ENCODE measurements around the gene MZB1. TPM values are rescaled to one million over a fixed set of nuclear protein-coding genes. Genes with fewer than 3 reads are reported as not detected.

MZB1 gene
- polyA plus RNA-seq, 1 experiment = not detected

- ChIA-PET POLR2A (no interaction called here), CTCF (no interaction called here)
- DNase-seq (ENCODE audit: low read depth, low spot score) = no peak
- Histone ChIP-seq H3K4me3 (ENCODE audit: low read depth, low read length) (peak overlapping the region; percentile 100), H3K9me3 (ENCODE audit: control insufficient read depth, insufficient read depth, low read length) (no peaks in the 10 kb centered on the region; the same call in 1 of the 2 replicates), H3K27ac (ENCODE audit: low read depth, low read length) (no peak overlapping the region), H3K27me3 (ENCODE audit: control insufficient read depth, insufficient read depth, low read length) (no peaks in the 10 kb centered on the region)
- no peak for TF ChIP-seq CTCF (IDR thresholded peaks at IDR 0.05; ENCODE audit: low read depth, low read length)
Measured at GRCh38 chr5:139343476-139343875, 46.2 kb downstream of the MZB1 start.

DNA sequence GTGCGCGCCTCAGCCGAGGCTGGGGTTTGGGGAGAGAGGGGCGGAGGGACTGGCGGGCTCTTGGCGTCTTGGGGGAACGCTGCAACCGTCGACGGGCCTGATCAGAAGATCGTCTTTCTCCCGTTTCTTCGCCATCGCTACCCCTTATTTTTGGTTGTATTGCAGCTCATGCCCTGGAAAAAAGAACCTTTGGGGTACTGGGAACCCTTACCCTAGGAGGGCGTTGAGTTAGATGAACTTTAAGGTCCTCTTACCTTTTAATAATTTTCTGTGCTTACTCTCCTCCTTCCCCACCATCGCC, 47.3 kb downstream of the MZB1 start:
- no peak for DNase-seq (ENCODE audit: low read depth, low spot score)
- peak overlapping the region; percentile 99 for H3K27ac ChIP-seq (ENCODE audit: low read depth, low read length)
- no peaks in the 10 kb centered on the region; the same call in 1 of the 2 replicates for H3K9me3 ChIP-seq (ENCODE audit: control insufficient read depth, insufficient read depth, low read length)
- no peaks in the 10 kb centered on the region for H3K27me3 ChIP-seq (ENCODE audit: control insufficient read depth, insufficient read depth, low read length)
- peak overlapping the region; percentile 100 for H3K4me3 ChIP-seq (ENCODE audit: low read depth, low read length)
- ChIA-PET POLR2A (interaction anchor here (0.6 to 2.1 kb wide), 19 partner anchors 10 to 767 kb away, joined by 3 to 27 read pairs (median 4); partner anchors contain the start of genes HSPA9, MATR3 and SPATA24), CTCF (interaction anchor here (0.6 to 1.8 kb wide), 15 partner anchors 9 to 942 kb away, joined by 3 to 15 read pairs (median 4); partner anchors contain the start of genes MATR3 and SPATA24)
- TF ChIP-seq CTCF (IDR thresholded peaks at IDR 0.05; ENCODE audit: low read depth, low read length) = no peak

DNA sequence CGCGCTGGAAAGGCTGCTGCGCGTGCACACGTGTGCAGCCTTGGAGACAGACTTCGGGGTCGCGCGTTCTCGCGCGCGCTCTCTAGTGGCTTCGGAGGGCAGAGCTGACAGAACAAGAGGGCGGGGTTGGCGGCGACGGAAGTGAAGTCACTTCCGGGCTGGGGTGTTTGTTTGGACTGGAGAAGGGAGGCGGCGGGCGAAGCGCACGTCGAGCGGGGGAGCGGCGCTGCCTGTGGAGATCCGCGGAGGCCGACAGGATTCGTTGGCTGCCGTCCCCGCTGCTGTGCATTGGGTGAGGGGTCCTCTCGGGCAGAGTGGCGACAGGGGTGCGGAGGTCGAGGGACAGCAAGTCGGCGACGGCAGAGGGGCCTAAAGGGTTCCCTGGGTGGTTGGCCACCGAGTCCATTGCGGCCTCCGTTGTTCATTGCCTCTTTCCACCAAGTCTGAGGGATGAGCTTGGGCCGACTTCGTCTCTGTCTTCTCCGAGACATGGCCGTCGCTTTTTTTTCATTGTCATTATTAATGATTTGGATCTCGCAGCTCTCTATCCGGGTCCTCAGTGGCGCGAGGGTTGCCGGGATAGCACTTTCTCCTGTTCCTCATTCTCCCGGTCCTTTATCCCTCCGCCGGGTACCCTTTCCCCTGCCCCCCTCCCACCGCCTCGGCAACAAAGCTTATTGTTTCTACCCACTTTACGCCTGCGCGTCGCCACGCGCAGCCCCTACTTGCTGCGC, 47.9 kb downstream of the MZB1 start, which contains the start of gene PAIP2:
TSS of gene PAIP2 (plus strand) at position 166 of the 734 bp plus-strand sequence. CDS start 21,931 bp downstream, outside the sequence.
- Histone ChIP-seq H3K27ac (ENCODE audit: low read depth, low read length) (peak within 1 kb of the TSS; percentile 99), H3K27me3 (ENCODE audit: control insufficient read depth, insufficient read depth, low read length) (no peaks in the 10 kb centered on the region), H3K9me3 (ENCODE audit: control insufficient read depth, insufficient read depth, low read length) (no peaks in the 10 kb centered on the region; the same call in 1 of the 2 replicates), H3K4me3 (ENCODE audit: low read depth, low read length) (peak within 1 kb of the TSS; percentile 100)
- peak; percentile 95 for DNase-seq (ENCODE audit: low read depth, low spot score)
- ChIA-PET POLR2A (interaction anchor here (0.5 to 2.1 kb wide), 24 partner anchors 9 to 766 kb away, joined by 3 to 27 read pairs (median 4); partner anchors contain the start of genes HSPA9, MATR3 and SPATA24), CTCF (interaction anchor here (0.5 to 1.8 kb wide), 19 partner anchors 10 to 942 kb away, joined by 3 to 15 read pairs (median 4); partner anchors contain the start of genes MATR3 and SPATA24)
- peak; percentile 71 for TF ChIP-seq CTCF (IDR thresholded peaks at IDR 0.05; ENCODE audit: low read depth, low read length)

- H3K27ac ChIP-seq (ENCODE audit: low read depth, low read length) = no peak overlapping the region
- no peak for TF ChIP-seq CTCF (IDR thresholded peaks at IDR 0.05; ENCODE audit: low read depth, low read length)
- CTCF ChIA-PET = interaction anchor here (1.0 to 1.8 kb wide), 6 partner anchors 16 to 69 kb away, joined by 3 to 15 read pairs (median 6); no protein-coding TSS in a partner anchor
- peak overlapping the region; percentile 100 for H3K4me3 ChIP-seq (ENCODE audit: low read depth, low read length)
- DNase-seq (ENCODE audit: low read depth, low spot score) = no peak
- no peaks in the 10 kb centered on the region for H3K27me3 ChIP-seq (ENCODE audit: control insufficient read depth, insufficient read depth, low read length)
- no peaks in the 10 kb centered on the region; the same call in 1 of the 2 replicates for H3K9me3 ChIP-seq (ENCODE audit: control insufficient read depth, insufficient read depth, low read length)
- POLR2A ChIA-PET = interaction anchor here (0.6 to 2.1 kb wide), 10 partner anchors 9 to 766 kb away, joined by 3 to 27 read pairs (median 4); partner anchors contain the start of genes HSPA9, MATR3 and SPATA24
Measured at GRCh38 chr5:139341187-139341688, 48.5 kb downstream of the MZB1 start.
